Right lobe of liver (tissue), 4 donors: Measurements from ENCODE around the gene SLC25A12.

Experiments used
- CTCF ChIP-seq, 4 donors: fragments of 200-600 bp in 3 of 4; fragments of 450-650 bp in 1 of 4; IDR thresholded peaks; one replicate each; pipeline versions ENCODE4 v1.5.1 to v1.8.0; 2016 to 2022; ENCODE audit warnings: antibody characterized with exemption in 4 of 4, mild to moderate bottlenecking in 2 of 4
- POLR2A ChIP-seq: fragments of 450-650 bp; IDR thresholded peaks from one replicate; pipeline ENCODE4 v1.6.1; 2017; ENCODE audit warnings: antibody characterized with exemption, mild to moderate bottlenecking
- donor health status: DM: no; HTN: no; CAD: no.
- donor health status: DM: no; HTN: no; CAD: no.
- donor health status: DM: no; HTN: yes; CAD: no.

DNA sequence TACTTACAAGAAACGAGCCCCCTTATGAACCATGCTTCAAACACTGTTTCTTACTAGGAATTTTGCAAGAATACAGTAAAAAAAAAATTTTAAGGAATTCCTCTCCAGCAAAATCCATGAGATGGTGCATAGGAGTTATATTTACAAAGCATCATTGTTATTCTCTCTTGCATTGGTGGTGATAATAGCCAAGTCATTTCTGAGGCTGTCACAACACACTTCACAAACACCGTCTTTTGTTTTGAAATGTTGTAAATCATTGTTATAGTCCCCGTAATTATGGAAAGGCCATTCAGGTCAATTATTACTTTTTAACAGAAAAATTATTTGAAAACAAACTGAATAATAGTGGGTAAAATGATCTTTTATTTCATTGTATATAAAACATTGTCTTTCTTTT lies 146.7 kb downstream of the SLC25A12 start:
- no peak for TF ChIP-seq CTCF (IDR thresholded peaks at IDR 0.05)
- TF ChIP-seq POLR2A: no peak
